Heart left ventricle (tissue), 13 donors: Measurements from ENCODE around the gene SIGLEC10.

Experiments used
- POLR2A ChIP-seq, 2 donors: fragments of 450-650 bp; IDR thresholded peaks; one replicate each; pipeline ENCODE4 v1.6.1; 2017; ENCODE audit warnings: antibody characterized with exemption in 2 of 2, mild to moderate bottlenecking in 2 of 2, moderate library complexity in 2 of 2
- TF ChIP-seq, protein P1 (sequence below), 12 donors: fragments of 200-600 bp; sonication (generic) in 4 of 12; IDR thresholded peaks; one replicate each; pipeline versions ENCODE4 v1.5.0 to v1.8.0; 2018 to 2022; ENCODE audit warnings: antibody characterized with exemption in 12 of 12, mild to moderate bottlenecking in 5 of 12
- donor health status: ischemic (EF 13 %, LVEDD 7.1; RV severe dilation, severe dysfunction).
- donor health status: DM: no; HTN: yes; CAD: no.
- donor health status: DM: no; HTN: no; CAD: no.
- donor health status: ischemic (EF 25% LVEDD 6.9; RV normal size, moderate dysfunction).
- donor health status: ischemic (EF 25% LVEDD 5.7; RV mildly dilated, moderate dysfunction).
- donor health status: ischemic (EF 35%, LVEDD 5.7; RV mildly dilated, moderate dysfunction).
- donor health status: nonischemic (EF 11% LVEDD 7.7; RV severe dilation, severe dysfunction).
- donor health status: DM: yes; HTN: yes; CAD: no.
- donor health status: PGD.
- donor health status: ischemic (EF 29% LVEDD 5.4; RV normal size, mild dysfunction).
- donor health status: nonischemic (EF 23%, LVEDD 6.1; RV moderate dilation, normal function).

DNA sequence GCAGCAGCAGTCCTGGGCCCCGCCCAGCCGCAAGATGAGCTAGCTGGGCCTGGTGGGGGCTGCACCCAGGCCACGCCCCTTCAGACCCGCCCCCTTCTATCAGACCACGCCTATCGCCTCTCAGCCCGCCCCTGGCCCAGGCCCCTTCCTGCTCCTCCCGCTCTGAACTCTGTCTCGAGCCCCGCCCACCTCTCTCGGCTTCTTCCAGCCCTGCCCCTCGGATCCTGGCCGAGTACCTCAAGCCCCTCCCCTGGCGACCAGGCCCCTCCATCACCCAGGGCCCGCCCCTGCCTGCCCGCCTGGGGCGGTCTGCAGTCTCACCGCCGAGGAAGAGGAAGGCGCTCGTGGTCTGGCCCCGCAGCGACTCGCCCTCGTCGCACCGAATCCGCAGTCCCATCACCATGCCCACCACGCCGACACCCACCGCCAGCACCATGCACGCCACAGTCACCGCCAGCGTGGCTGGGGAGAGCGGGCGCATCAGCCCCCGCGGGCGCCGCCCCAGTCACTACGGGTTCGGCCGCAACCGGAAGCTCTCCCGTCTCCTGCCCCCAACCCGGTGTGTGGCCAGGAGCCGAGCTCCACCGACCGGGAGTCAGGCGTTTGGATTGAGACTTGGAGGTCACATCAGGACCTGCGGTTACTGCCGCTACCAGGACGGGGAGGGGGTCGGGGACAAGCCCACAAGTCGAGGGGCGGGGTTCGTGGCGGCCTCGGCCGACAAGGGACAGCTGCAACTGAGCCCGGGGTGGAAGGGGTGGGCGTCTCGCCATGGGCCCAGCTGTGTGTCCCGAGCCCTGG, 49.7 kb downstream of the SIGLEC10 start:
- TF ChIP-seq, protein P1, sequence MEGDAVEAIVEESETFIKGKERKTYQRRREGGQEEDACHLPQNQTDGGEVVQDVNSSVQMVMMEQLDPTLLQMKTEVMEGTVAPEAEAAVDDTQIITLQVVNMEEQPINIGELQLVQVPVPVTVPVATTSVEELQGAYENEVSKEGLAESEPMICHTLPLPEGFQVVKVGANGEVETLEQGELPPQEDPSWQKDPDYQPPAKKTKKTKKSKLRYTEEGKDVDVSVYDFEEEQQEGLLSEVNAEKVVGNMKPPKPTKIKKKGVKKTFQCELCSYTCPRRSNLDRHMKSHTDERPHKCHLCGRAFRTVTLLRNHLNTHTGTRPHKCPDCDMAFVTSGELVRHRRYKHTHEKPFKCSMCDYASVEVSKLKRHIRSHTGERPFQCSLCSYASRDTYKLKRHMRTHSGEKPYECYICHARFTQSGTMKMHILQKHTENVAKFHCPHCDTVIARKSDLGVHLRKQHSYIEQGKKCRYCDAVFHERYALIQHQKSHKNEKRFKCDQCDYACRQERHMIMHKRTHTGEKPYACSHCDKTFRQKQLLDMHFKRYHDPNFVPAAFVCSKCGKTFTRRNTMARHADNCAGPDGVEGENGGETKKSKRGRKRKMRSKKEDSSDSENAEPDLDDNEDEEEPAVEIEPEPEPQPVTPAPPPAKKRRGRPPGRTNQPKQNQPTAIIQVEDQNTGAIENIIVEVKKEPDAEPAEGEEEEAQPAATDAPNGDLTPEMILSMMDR (IDR thresholded peaks at IDR 0.05) = peak in 2 of 12 donors; percentile 8 to 9
- TF ChIP-seq POLR2A (IDR thresholded peaks at IDR 0.05) = peak in 1 of 2 donors; percentile 67
